Left lobe of liver (tissue), 2 donors: ENCODE measurements around the gene FAM20C. TPM values are rescaled to one million over a fixed set of nuclear protein-coding genes. Genes with fewer than 3 reads are reported as not detected.
"Not testable (repeated sequence)": the region's sequence is repeated elsewhere in the genome, so short reads cannot be mapped to it uniquely, and the experiment has no call there.

Source experiments
- ATAC-seq: fragments of 200-7000 bp; cut with Tn5 transposase; one replicate; pipeline ENCODE4 v1.9.1; 2020; ENCODE audit warnings: mild to moderate bottlenecking, moderate library complexity
- DNase-seq: peaks from one replicate; pipeline ENCODE4 v3.0.0-alpha.2; 2020; ENCODE audit warnings: low spot score
- total RNA-seq: library from RNA; stranded (reverse); gene quantifications from one replicate; pipeline ENCODE4 v1.2.1, GENCODE V29; 2021
- donor health status: DM: no; HTN: no; CAD: no; lungs with moderate emphysema.
- donor health status: DM: no; HTN: yes; CAD: no.

FAM20C gene
- total RNA-seq, 1 donor from 2014 or later: 72.2 TPM

GRCh38 chr7:254337-255037, 62.1 kb downstream of the FAM20C start:
- ATAC-seq (no peak), DNase-seq (no peak)

- ATAC-seq (no peak), DNase-seq (no peak)
Measured at GRCh38 chr7:255038-255435, 62.7 kb downstream of the FAM20C start.

- DNase-seq: no peak
- no peak for ATAC-seq
Measured at GRCh38 chr7:255721-256361, 63.5 kb downstream of the FAM20C start.

GRCh38 chr7:256461-256940, 64.1 kb downstream of the FAM20C start:
- DNase-seq (no peak), ATAC-seq (no peak)

- ATAC-seq (no peak), DNase-seq (no peak)
Measured at GRCh38 chr7:256981-257646, 64.7 kb downstream of the FAM20C start.

GRCh38 chr7:257647-257992, 65.2 kb downstream of the FAM20C start:
- DNase-seq: no peak
- ATAC-seq: no peak

GRCh38 chr7:258476-259190, 66.3 kb downstream of the FAM20C start:
- DNase-seq (no peak), ATAC-seq (no peak)

GRCh38 chr7:259191-259505, 66.8 kb downstream of the FAM20C start:
- no peak for ATAC-seq

GRCh38 chr7:259751-260405, 67.5 kb downstream of the FAM20C start:
- ATAC-seq (no peak), DNase-seq (no peak)

More at GRCh38 chr7:259191-259505, 66.8 kb downstream of the FAM20C start:
- DNase-seq: no peak

GRCh38 chr7:260441-261281, 68.3 kb downstream of the FAM20C start:
- ATAC-seq: no peak

GRCh38 chr7:261341-262250, 69.2 kb downstream of the FAM20C start:
- ATAC-seq (no peak), DNase-seq (no peak)

More at GRCh38 chr7:260441-261281, 68.3 kb downstream of the FAM20C start:
- DNase-seq: no peak

GRCh38 chr7:262251-262572, 69.8 kb downstream of the FAM20C start:
- DNase-seq (no peak), ATAC-seq (no peak)

- not testable (repeated sequence) for ATAC-seq
Measured at GRCh38 chr7:262631-263311, 70.4 kb downstream of the FAM20C start.

GRCh38 chr7:263483-264351, 71.3 kb downstream of the FAM20C start:
- peak; percentile 2 for ATAC-seq
- not testable (repeated sequence) for DNase-seq

More at GRCh38 chr7:262631-263311, 70.4 kb downstream of the FAM20C start:
- not testable (repeated sequence) for DNase-seq

GRCh38 chr7:264541-265191, 72.3 kb downstream of the FAM20C start:
- peak; percentile 45 for ATAC-seq

GRCh38 chr7:265192-265997, 73.0 kb downstream of the FAM20C start:
- ATAC-seq: peak; percentile 3
- no peak for DNase-seq

More at GRCh38 chr7:264541-265191, 72.3 kb downstream of the FAM20C start:
- DNase-seq: no peak
